Measurements from ENCODE around the gene NF1.

GRCh38 chr17:31374503-31374902 lies 279.7 kb downstream of the NF1 start:
- no peak for TF ChIP-seq EP300 (IDR thresholded peaks at IDR 0.05; ENCODE audit: low read depth)
- TF ChIP-seq, protein P1, sequence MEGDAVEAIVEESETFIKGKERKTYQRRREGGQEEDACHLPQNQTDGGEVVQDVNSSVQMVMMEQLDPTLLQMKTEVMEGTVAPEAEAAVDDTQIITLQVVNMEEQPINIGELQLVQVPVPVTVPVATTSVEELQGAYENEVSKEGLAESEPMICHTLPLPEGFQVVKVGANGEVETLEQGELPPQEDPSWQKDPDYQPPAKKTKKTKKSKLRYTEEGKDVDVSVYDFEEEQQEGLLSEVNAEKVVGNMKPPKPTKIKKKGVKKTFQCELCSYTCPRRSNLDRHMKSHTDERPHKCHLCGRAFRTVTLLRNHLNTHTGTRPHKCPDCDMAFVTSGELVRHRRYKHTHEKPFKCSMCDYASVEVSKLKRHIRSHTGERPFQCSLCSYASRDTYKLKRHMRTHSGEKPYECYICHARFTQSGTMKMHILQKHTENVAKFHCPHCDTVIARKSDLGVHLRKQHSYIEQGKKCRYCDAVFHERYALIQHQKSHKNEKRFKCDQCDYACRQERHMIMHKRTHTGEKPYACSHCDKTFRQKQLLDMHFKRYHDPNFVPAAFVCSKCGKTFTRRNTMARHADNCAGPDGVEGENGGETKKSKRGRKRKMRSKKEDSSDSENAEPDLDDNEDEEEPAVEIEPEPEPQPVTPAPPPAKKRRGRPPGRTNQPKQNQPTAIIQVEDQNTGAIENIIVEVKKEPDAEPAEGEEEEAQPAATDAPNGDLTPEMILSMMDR (IDR thresholded peaks at IDR 0.05) = no peak
